ENCODE measurements around the gene CENPM.

Gene CENPM

GRCh38 chr22:41978732-41979131 is 31.8 kb upstream of the CENPM start:
- H3K27me3 ChIP-seq (ENCODE audit: insufficient read depth, low read length, poor library complexity, severe bottlenecking): peaks cover 12% of the 10 kb centered on the region
- no peaks in the 10 kb centered on the region for H3K9me3 ChIP-seq (ENCODE audit: insufficient read depth, low read depth, low read length)
- no peak overlapping the region for H2AFZ ChIP-seq (ENCODE audit: low read length)
- TF ChIP-seq EZH2phosphoT487 (IDR thresholded peaks at IDR 0.05; ENCODE audit: borderline replicate concordance) (no peak), CTCF (conservative IDR thresholded peaks at IDR 0.05; ENCODE audit: low read length) (no peak)
- no peaks in the 10 kb centered on the region for H3K36me3 ChIP-seq (ENCODE audit: insufficient read depth, low read length)
- H3K4me3 ChIP-seq (ENCODE audit: low read length, poor library complexity, severe bottlenecking): no peak overlapping the region
- peaks cover 13% of the 10 kb centered on the region for H3K4me1 ChIP-seq (ENCODE audit: insufficient read depth, low read length, poor library complexity, severe bottlenecking)
- H3K4me2 ChIP-seq (ENCODE audit: low read depth, low read length, poor library complexity, severe bottlenecking): no peak overlapping the region
- no peaks in the 10 kb centered on the region for H3K9me2 ChIP-seq (replicated peaks; ENCODE audit: low read depth, low read length)
- H3K9ac ChIP-seq (ENCODE audit: low read depth, low read length, poor library complexity, severe bottlenecking): no peak overlapping the region
- no peaks in the 10 kb centered on the region for H3F3A ChIP-seq (ENCODE audit: low read depth)
- no peaks in the 10 kb centered on the region for H4K20me1 ChIP-seq (ENCODE audit: insufficient read depth, low read length, poor library complexity, severe bottlenecking)
- no peaks in the 10 kb centered on the region for H3K79me2 ChIP-seq (ENCODE audit: insufficient read depth, low read length)

DNA sequence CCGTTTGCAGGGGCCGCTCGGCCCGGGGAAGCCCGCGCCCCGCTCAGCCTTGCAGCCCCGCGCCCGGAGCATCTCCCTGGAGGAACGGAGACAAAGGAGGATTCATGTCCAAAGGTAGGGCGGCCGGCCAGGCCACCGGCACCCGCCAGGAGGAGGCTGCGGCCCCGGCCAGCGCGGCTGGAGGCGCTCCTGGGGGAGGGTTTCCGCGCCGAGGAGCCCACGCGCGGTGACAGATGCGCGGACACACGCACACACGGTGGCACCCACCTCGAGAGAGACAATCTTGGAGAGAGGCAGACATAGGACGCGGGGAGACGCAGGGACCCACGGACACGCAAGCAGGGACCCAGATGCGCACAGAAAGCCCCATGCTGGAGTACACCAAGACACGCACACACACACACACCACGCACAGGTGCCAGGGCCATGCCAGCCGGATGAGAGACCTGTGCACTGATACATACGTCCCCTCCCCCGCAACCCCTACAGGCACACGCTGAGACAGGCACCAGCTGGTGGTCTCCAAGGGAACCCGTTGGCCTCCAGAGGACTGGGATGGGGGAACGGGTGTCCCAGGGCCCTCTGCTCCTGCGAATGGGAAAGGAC is 30.1 kb upstream of the CENPM start:
- Histone ChIP-seq H3F3A (ENCODE audit: low read depth) (no peaks in the 10 kb centered on the region), H3K27me3 (ENCODE audit: insufficient read depth, low read length, poor library complexity, severe bottlenecking) (peaks cover 12% of the 10 kb centered on the region), H4K20me1 (ENCODE audit: insufficient read depth, low read length, poor library complexity, severe bottlenecking) (no peaks in the 10 kb centered on the region), H2AFZ (ENCODE audit: low read length) (peak overlapping the region; percentile 67; the same call in 1 of the 2 replicates), H3K4me1 (ENCODE audit: insufficient read depth, low read length, poor library complexity, severe bottlenecking) (peaks cover 13% of the 10 kb centered on the region), H3K9me2 (replicated peaks; ENCODE audit: low read depth, low read length) (no peaks in the 10 kb centered on the region), H3K4me3 (ENCODE audit: low read length, poor library complexity, severe bottlenecking) (peak overlapping the region; percentile 70), H3K9ac (ENCODE audit: low read depth, low read length, poor library complexity, severe bottlenecking) (no peak overlapping the region), H3K4me2 (ENCODE audit: low read depth, low read length, poor library complexity, severe bottlenecking) (peak overlapping the region; percentile 74), H3K36me3 (ENCODE audit: insufficient read depth, low read length) (no peaks in the 10 kb centered on the region), H3K9me3 (ENCODE audit: insufficient read depth, low read depth, low read length) (no peaks in the 10 kb centered on the region), H3K79me2 (ENCODE audit: insufficient read depth, low read length) (no peaks in the 10 kb centered on the region)
- TF ChIP-seq EZH2phosphoT487 (IDR thresholded peaks at IDR 0.05; ENCODE audit: borderline replicate concordance): no peak
- TF ChIP-seq CTCF (conservative IDR thresholded peaks at IDR 0.05; ENCODE audit: low read length): no peak

GRCh38 chr22:41976070-41976901 is 29.3 kb upstream of the CENPM start:
- TF ChIP-seq EZH2phosphoT487 (IDR thresholded peaks at IDR 0.05; ENCODE audit: borderline replicate concordance) (no peak), CTCF (conservative IDR thresholded peaks at IDR 0.05; ENCODE audit: low read length) (no peak)
- Histone ChIP-seq H3K36me3 (ENCODE audit: insufficient read depth, low read length) (no peaks in the 10 kb centered on the region), H3K4me3 (ENCODE audit: low read length, poor library complexity, severe bottlenecking) (peak overlapping the region; percentile 75), H3F3A (ENCODE audit: low read depth) (no peaks in the 10 kb centered on the region), H3K9me2 (replicated peaks; ENCODE audit: low read depth, low read length) (no peaks in the 10 kb centered on the region), H3K4me2 (ENCODE audit: low read depth, low read length, poor library complexity, severe bottlenecking) (peak overlapping the region; percentile 78), H3K79me2 (ENCODE audit: insufficient read depth, low read length) (no peaks in the 10 kb centered on the region), H3K27me3 (ENCODE audit: insufficient read depth, low read length, poor library complexity, severe bottlenecking) (peaks cover 12% of the 10 kb centered on the region), H2AFZ (ENCODE audit: low read length) (peak overlapping the region; percentile 96), H3K9me3 (ENCODE audit: insufficient read depth, low read depth, low read length) (no peaks in the 10 kb centered on the region), H3K4me1 (ENCODE audit: insufficient read depth, low read length, poor library complexity, severe bottlenecking) (peaks cover 13% of the 10 kb centered on the region), H3K9ac (ENCODE audit: low read depth, low read length, poor library complexity, severe bottlenecking) (peak overlapping the region; percentile 47), H4K20me1 (ENCODE audit: insufficient read depth, low read length, poor library complexity, severe bottlenecking) (no peaks in the 10 kb centered on the region)
